Cardiac fibroblast (primary cell): Measurements from ENCODE around the gene LEFTY1.

Experiments used
- DNase-seq, 2 donors: peaks; one replicate each; pipeline versions ENCODE4 v3.0.0 to v3.0.0-alpha.2; 2010; ENCODE audit warnings: low read depth in 2 of 2
- H3K4me3 ChIP-seq, 2 donors: replicated peaks in 1 of 2; 1 replicate in 1 of 2; 2 replicates in 1 of 2; pipeline ENCODE4 v1.5.1; 2011; ENCODE audit warnings: low read depth in 2 of 2, low read length in 2 of 2, mild to moderate bottlenecking in 2 of 2, moderate library complexity in 1 of 2
- CTCF ChIP-seq: IDR thresholded peaks from one replicate; pipeline ENCODE4 v1.5.1; 2011; ENCODE audit warnings: low read depth, mild to moderate bottlenecking, low read length, inconsistent platforms

Gene LEFTY1

GRCh38 chr1:225923381-225923691 is 34.4 kb upstream of the LEFTY1 start:
- DNase-seq, result no peak
- no peak for TF ChIP-seq CTCF
- peak overlapping the region; percentile 64 to 90 for H3K4me3 ChIP-seq

- DNase-seq, result peak in 1 of 2 donors; percentile 22
- H3K4me3 ChIP-seq, result no peak overlapping the region
- no peak for TF ChIP-seq CTCF
Observed at GRCh38 chr1:225921734-225922709, 33.1 kb upstream of the LEFTY1 start.

- H3K4me3 ChIP-seq, result no peak overlapping the region
- no peak for TF ChIP-seq CTCF
- DNase-seq, result peak; percentile 71 to 94
Observed at GRCh38 chr1:225919906-225920305, 31.0 kb upstream of the LEFTY1 start.

GRCh38 chr1:225918280-225918679 is 29.3 kb upstream of the LEFTY1 start:
- no peak overlapping the region for H3K4me3 ChIP-seq
- TF ChIP-seq CTCF, result no peak
- no peak for DNase-seq

- no peak for TF ChIP-seq CTCF
- DNase-seq, result no peak
- no peak overlapping the region for H3K4me3 ChIP-seq
Observed at GRCh38 chr1:225917536-225917935, 28.6 kb upstream of the LEFTY1 start.

- no peak for TF ChIP-seq CTCF
- H3K4me3 ChIP-seq, result no peak overlapping the region
- DNase-seq, result no peak
Observed at GRCh38 chr1:225917101-225917500, 28.2 kb upstream of the LEFTY1 start.
